ENCODE data around the gene SLC2A4RG.

Gene SLC2A4RG

GRCh38 chr20:63739130-63740069, at the start of gene SLC2A4RG:
SLC2A4RG (plus strand) TSS chr20:63739776; CDS start chr20:63739913, 137 bp downstream.
- FAIRE-seq (no peak), DNase-seq (ENCODE audit: extremely low spot score, insufficient read length, low read depth) (peak; percentile 88)

- DNase-seq (ENCODE audit: extremely low spot score, insufficient read length, low read depth) (no peak), FAIRE-seq (no peak)
Observed at GRCh38 chr20:63690003-63690897, 49.3 kb upstream of the SLC2A4RG start.

GRCh38 chr20:63690898-63691710, 48.5 kb upstream of the SLC2A4RG start:
- no peak for FAIRE-seq
- DNase-seq (ENCODE audit: extremely low spot score, insufficient read length, low read depth), result no peak

GRCh38 chr20:63691711-63692435, 47.7 kb upstream of the SLC2A4RG start:
- FAIRE-seq (no peak), DNase-seq (ENCODE audit: extremely low spot score, insufficient read length, low read depth) (no peak)

DNA sequence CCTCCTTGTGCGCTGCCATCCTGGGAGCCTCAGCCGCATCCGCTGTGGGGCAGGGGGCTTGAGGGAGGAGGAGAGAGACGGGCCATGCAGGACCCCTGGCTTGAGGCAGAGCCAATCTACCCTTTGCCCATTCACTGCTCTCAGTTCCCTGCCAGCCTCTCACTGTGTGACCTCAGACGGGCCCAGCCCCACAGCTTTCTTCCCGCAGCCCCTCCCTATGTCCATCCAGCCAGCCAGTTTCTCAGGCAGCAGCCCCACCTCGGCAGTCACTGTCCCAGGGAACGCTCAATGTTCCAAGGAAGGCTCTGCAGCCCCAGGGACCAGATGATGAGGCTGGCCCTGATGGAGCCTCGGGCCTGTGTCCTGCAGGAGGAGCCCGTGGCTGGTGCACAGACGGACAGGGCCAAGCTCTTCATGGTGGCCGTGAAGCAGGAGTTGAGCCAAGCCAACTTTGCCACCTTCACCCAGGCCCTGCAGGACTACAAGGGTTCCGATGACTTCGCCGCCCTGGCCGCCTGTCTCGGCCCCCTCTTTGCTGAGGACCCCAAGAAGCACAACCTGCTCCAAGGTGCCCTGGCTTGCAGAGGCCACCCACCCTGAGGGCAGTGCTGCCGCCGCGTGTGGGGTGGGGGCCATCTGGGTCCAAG, 47.0 kb upstream of the SLC2A4RG start:
- FAIRE-seq, result no peak
- DNase-seq (ENCODE audit: extremely low spot score, insufficient read length, low read depth), result no peak

DNA sequence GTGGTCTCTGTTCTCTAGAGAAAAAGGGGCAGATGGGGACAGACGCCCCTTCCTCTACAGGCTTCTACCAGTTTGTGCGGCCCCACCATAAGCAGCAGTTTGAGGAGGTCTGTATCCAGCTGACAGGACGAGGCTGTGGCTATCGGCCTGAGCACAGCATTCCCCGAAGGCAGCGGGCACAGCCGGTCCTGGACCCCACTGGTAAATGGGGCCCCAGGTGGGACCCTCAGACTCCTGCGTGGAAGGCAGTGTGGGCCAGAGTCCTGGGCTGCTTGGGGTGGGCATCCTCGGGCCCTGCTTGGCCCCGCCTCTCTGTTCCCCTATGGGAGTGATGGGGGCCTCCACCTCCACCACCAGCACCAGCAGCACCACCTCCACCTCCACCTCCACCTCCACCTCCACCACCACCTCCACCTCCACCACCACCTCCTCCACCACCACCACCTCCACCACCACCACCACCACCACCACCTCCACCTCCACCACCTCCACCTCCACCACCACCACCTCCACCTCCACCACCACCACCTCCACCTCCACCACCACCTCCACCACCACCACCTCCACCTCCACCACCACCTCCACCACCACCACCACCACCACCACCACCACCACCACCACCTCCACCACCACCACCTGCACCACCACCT, 46.4 kb upstream of the SLC2A4RG start:
- FAIRE-seq (no peak), DNase-seq (ENCODE audit: extremely low spot score, insufficient read length, low read depth) (no peak)

- FAIRE-seq (no peak), DNase-seq (ENCODE audit: extremely low spot score, insufficient read length, low read depth) (no peak)
Observed at GRCh38 chr20:63693733-63694583, 45.6 kb upstream of the SLC2A4RG start.

GRCh38 chr20:63694584-63695423, 44.8 kb upstream of the SLC2A4RG start:
- no peak for FAIRE-seq
- DNase-seq (ENCODE audit: extremely low spot score, insufficient read length, low read depth), result no peak

GRCh38 chr20:63695424-63696305, 43.9 kb upstream of the SLC2A4RG start:
- DNase-seq (ENCODE audit: extremely low spot score, insufficient read length, low read depth) (no peak), FAIRE-seq (no peak)

GRCh38 chr20:63696306-63696627, 43.3 kb upstream of the SLC2A4RG start:
- FAIRE-seq (no peak), DNase-seq (ENCODE audit: extremely low spot score, insufficient read length, low read depth) (no peak)

- DNase-seq (ENCODE audit: extremely low spot score, insufficient read length, low read depth) (no peak), FAIRE-seq (no peak)
Observed at GRCh38 chr20:63696628-63697356, 42.8 kb upstream of the SLC2A4RG start, which contains the start of gene TNFRSF6B. TNFRSF6B (plus strand) TSS chr20:63696652; CDS start chr20:63696768, 116 bp downstream.

- no peak for FAIRE-seq
- DNase-seq (ENCODE audit: extremely low spot score, insufficient read length, low read depth), result no peak
Observed at GRCh38 chr20:63697357-63697867, 42.2 kb upstream of the SLC2A4RG start.

DNA sequence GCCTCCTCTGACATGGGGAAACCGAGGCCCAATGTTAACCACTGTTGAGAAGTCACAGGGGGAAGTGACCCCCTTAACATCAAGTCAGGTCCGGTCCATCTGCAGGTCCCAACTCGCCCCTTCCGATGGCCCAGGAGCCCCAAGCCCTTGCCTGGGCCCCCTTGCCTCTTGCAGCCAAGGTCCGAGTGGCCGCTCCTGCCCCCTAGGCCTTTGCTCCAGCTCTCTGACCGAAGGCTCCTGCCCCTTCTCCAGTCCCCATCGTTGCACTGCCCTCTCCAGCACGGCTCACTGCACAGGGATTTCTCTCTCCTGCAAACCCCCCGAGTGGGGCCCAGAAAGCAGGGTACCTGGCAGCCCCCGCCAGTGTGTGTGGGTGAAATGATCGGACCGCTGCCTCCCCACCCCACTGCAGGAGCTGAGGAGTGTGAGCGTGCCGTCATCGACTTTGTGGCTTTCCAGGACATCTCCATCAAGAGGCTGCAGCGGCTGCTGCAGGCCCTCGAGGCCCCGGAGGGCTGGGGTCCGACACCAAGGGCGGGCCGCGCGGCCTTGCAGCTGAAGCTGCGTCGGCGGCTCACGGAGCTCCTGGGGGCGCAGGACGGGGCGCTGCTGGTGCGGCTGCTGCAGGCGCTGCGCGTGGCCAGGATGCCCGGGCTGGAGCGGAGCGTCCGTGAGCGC, 41.6 kb upstream of the SLC2A4RG start:
- FAIRE-seq (no peak), DNase-seq (ENCODE audit: extremely low spot score, insufficient read length, low read depth) (no peak)

DNA sequence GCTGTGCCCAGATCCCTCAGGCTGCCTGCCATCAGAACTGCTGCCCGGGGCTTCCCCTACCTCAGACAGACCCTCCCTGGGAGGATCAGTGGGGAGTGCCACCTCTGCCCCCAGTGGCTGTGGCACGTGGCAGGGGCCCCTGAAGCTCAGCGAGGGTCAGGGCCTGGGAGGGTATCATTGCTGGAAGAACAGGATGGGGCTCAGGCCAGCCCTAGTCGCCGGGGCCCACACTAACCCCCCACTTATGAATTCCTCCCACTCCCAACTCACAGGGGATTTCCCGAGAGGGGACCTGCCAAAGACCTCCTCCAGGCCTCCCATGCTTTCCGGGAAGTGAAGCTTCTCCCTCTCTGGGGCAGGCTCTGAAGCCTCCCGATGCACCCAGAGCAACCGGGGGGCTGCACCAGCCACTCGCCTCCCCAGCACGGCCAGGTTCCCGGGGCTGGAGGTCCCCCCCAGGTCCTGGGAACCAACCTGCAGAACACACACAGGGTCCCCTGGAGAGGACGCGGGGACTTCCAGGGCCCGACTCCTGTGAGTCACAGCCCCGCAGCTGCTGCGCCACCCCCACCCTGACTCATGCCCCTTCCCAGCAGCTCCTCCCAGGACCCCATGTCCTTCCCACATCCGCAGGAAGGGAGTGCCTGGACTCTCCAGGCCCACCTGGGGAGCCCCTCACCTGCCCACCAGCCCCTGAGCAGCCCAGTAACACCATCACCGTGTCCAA, 40.7 kb upstream of the SLC2A4RG start:
- DNase-seq (ENCODE audit: extremely low spot score, insufficient read length, low read depth), result no peak
- FAIRE-seq, result no peak

All from GM18507 (cell line).